Keratinocyte (primary cell): ENCODE data around the gene XRCC3. TPM values are rescaled to one million over a fixed set of nuclear protein-coding genes. Genes with fewer than 3 reads are reported as not detected.

Experiments
- DNase-seq: peaks from one replicate; pipeline ENCODE4 v3.0.0-alpha.2; 2011; ENCODE audit warnings: low read depth, missing footprints, low spot score
- FAIRE-seq: peaks from 2 replicates; lab custom pipeline; 2011; peaks lifted over from hg19 to GRCh38; lab: Jason Lieb, UNC
- H2AFZ ChIP-seq: 2 replicates; pipeline ENCODE4 v1.6.0; 2012; ENCODE audit warnings: low read length, control low read depth, inconsistent platforms; ENCODE audit not compliant: control insufficient read depth
- H3K27ac ChIP-seq: 2 replicates; pipeline ENCODE4 v1.5.1; 2011; ENCODE audit warnings: low read length; ENCODE audit not compliant: control insufficient read depth, insufficient read depth
- H3K27me3 ChIP-seq: 3 replicates; pipeline ENCODE4 v1.6.0; 2011; ENCODE audit warnings: low read length; ENCODE audit not compliant: control insufficient read depth, insufficient read depth; ENCODE audit errors: extremely low read depth
- H3K36me3 ChIP-seq, 2 experiments: 2 replicates in 1 of 2; 3 replicates in 1 of 2; pipeline ENCODE4 v1.5.1; 2011; ENCODE audit warnings: low read length in 2 of 2, mild to moderate bottlenecking in 1 of 2; ENCODE audit not compliant: control insufficient read depth in 2 of 2, insufficient read depth in 2 of 2; ENCODE audit errors: extremely low read depth in 1 of 2
- H3K4me1 ChIP-seq: 3 replicates; pipeline ENCODE4 v1.5.1; 2011; ENCODE audit warnings: low read length; ENCODE audit not compliant: control insufficient read depth, insufficient read depth; ENCODE audit errors: extremely low read depth
- H3K4me2 ChIP-seq: 3 replicates; pipeline ENCODE4 v1.6.0; 2011; ENCODE audit warnings: low read depth, low read length; ENCODE audit not compliant: control insufficient read depth, insufficient read depth; ENCODE audit errors: extremely low read depth
- H3K4me3 ChIP-seq, 3 experiments: fragments of 200-600 bp in 1 of 3; sonication (generic) in 1 of 3; 2 replicates in 2 of 3; 3 replicates in 1 of 3; pipeline ENCODE4 v1.5.1; 2011 to 2016; ENCODE audit warnings: low read length in 3 of 3, mild to moderate bottlenecking in 3 of 3, control low read depth in 2 of 3, inconsistent platforms in 1 of 3, low read depth in 1 of 3, mixed read lengths in 1 of 3, mixed run types in 1 of 3, moderate library complexity in 1 of 3; ENCODE audit not compliant: control insufficient read depth in 2 of 3, insufficient read depth in 2 of 3; ENCODE audit errors: extremely low read depth in 1 of 3
- H3K79me2 ChIP-seq: 2 replicates; pipeline ENCODE4 v1.6.0; 2012; ENCODE audit warnings: low read length; ENCODE audit not compliant: control insufficient read depth, insufficient read depth
- H3K9ac ChIP-seq: 3 replicates; pipeline ENCODE4 v1.6.0; 2011; ENCODE audit warnings: low read length; ENCODE audit not compliant: control insufficient read depth, insufficient read depth; ENCODE audit errors: extremely low read depth
- H3K9me1 ChIP-seq: 3 replicates; pipeline ENCODE4 v1.6.0; 2011; ENCODE audit warnings: low read length; ENCODE audit not compliant: control insufficient read depth, insufficient read depth; ENCODE audit errors: extremely low read depth
- H3K9me3 ChIP-seq: 2 replicates; pipeline ENCODE4 v1.5.1; 2012; ENCODE audit warnings: low read depth, low read length; ENCODE audit not compliant: control insufficient read depth
- H4K20me1 ChIP-seq: 3 replicates; pipeline ENCODE4 v1.6.0; 2011; ENCODE audit warnings: low read length; ENCODE audit not compliant: control insufficient read depth, insufficient read depth; ENCODE audit errors: extremely low read depth
- CTCF ChIP-seq, 3 experiments: IDR thresholded peaks in 1 of 3; conservative IDR thresholded peaks in 1 of 3; optimal IDR thresholded peaks in 1 of 3; 2 replicates in 2 of 3; 3 replicates in 1 of 3; pipeline versions ENCODE3 to v1.5.1; 2011; ENCODE audit warnings: low read length in 3 of 3, mild to moderate bottlenecking in 3 of 3, moderate library complexity in 2 of 3, control low read depth in 1 of 3, inconsistent platforms in 1 of 3; ENCODE audit not compliant: insufficient read depth in 2 of 3; ENCODE audit errors: extremely low read depth in 1 of 3
- EZH2 ChIP-seq: IDR thresholded peaks from one replicate; pipeline ENCODE4 v1.6.1; 2012; ENCODE audit warnings: inconsistent platforms, mild to moderate bottlenecking, low read length, moderate library complexity
- dilution Hi-C: fragments of 300-500 bp; cut with MboI; formaldehyde crosslinking; loops from one replicate; pipeline ENCODE4 v1.7.0; 2020; ENCODE audit warnings: low sequenced_read_pairs; ENCODE audit not compliant: extremely low pct_ligation_motif_present
- polyA plus RNA-seq, 5 experiments: library from polyadenylated mRNA; depleted of rRNA in 3 of 5; stranded (reverse) in 3 of 5; stranded (forward) in 1 of 5; unstranded in 1 of 5; fragments of >200 nt; gene quantifications; 1 replicate in 1 of 5; 2 replicates in 3 of 5; 3 replicates in 1 of 5; pipeline versions ENCODE4 v1.2.1 to v1.2.3, GENCODE V29; 2011 to 2012; ENCODE audit warnings: missing spikeins in 2 of 5, low read depth in 1 of 5, low replicate concordance in 1 of 5

The XRCC3 gene
- polyA plus RNA-seq, 1 donor (not counting 4 experiments of a cell fraction or from before 2014, with no cell fraction given), result 21.0 TPM

GRCh38 chr14:103729496-103730448, 14.5 kb upstream of the XRCC3 start:
- no peak for FAIRE-seq
- H3K36me3 ChIP-seq, result peaks cover 40 to 55% of the 10 kb centered on the region in 2 experiments
- dilution Hi-C loops, result no loop called here

GRCh38 chr14:103728721-103729120, 13.5 kb upstream of the XRCC3 start:
- peaks cover 36 to 50% of the 10 kb centered on the region in 2 experiments for H3K36me3 ChIP-seq
- no peak overlapping the region for H2AFZ ChIP-seq
- H3K27ac ChIP-seq, result no peak overlapping the region
- no peak overlapping the region for H3K4me3 ChIP-seq
- no peak for FAIRE-seq
- DNase-seq, result no peak
- H3K9me1 ChIP-seq, result no peaks in the 10 kb centered on the region
- no peaks in the 10 kb centered on the region for H3K9me3 ChIP-seq
- peaks cover 8% of the 10 kb centered on the region for H3K4me1 ChIP-seq
- no peak for TF ChIP-seq EZH2
- TF ChIP-seq CTCF (optimal IDR thresholded peaks at IDR 0.05 in 1 of 3, IDR thresholded peaks at IDR 0.05 in 1 of 3, conservative IDR thresholded peaks at IDR 0.05 in 1 of 3; ENCODE audit: extremely low read depth in 1 of 3, insufficient read depth in 2 of 3, low read length in 3 of 3), result no peak
- no peak overlapping the region for H3K9ac ChIP-seq
- no peaks in the 10 kb centered on the region for H3K27me3 ChIP-seq
- peaks cover 5% of the 10 kb centered on the region for H4K20me1 ChIP-seq
- no peak overlapping the region for H3K4me2 ChIP-seq
- dilution Hi-C loops, result no loop called here
- H3K79me2 ChIP-seq, result peaks cover 40% of the 10 kb centered on the region

More at GRCh38 chr14:103729496-103730448, 14.5 kb upstream of the XRCC3 start:
- TF ChIP-seq EZH2 (no peak), CTCF (optimal IDR thresholded peaks at IDR 0.05 in 1 of 3, IDR thresholded peaks at IDR 0.05 in 1 of 3, conservative IDR thresholded peaks at IDR 0.05 in 1 of 3; ENCODE audit: extremely low read depth in 1 of 3, insufficient read depth in 2 of 3, low read length in 3 of 3) (peak in 1 of 3 experiments; percentile 8)
- peaks cover 11% of the 10 kb centered on the region for H3K4me1 ChIP-seq
- peaks cover 29% of the 10 kb centered on the region for H3K79me2 ChIP-seq
- no peaks in the 10 kb centered on the region for H3K9me1 ChIP-seq
- H3K4me3 ChIP-seq, result no peak overlapping the region
- peaks cover 4% of the 10 kb centered on the region for H4K20me1 ChIP-seq
- no peaks in the 10 kb centered on the region for H3K27me3 ChIP-seq
- H3K4me2 ChIP-seq, result no peak overlapping the region
- no peak overlapping the region for H2AFZ ChIP-seq
- H3K9ac ChIP-seq, result no peak overlapping the region
- H3K9me3 ChIP-seq, result no peaks in the 10 kb centered on the region
- H3K27ac ChIP-seq, result no peak overlapping the region
- DNase-seq, result no peak
